Activated naive CD8-positive, alpha-beta T cell treated with anti-CD3 and anti-CD28 coated beads, Interleukin-2, amount 50 U/mL, for 24 hours (primary cell): ENCODE measurements around the gene RPL13A.

Experiments
- ATAC-seq: fragments of 150-1000 bp; cut with Tn5 transposase; one replicate; pipeline ENCODE4 v1.10.0; 2021
- DNase-seq: peaks from one replicate; pipeline ENCODE4 v3.0.0; 2021
- H3K27ac Mint-ChIP-seq: one replicate; pipeline ENCODE4 v1.8.0; 2021; ENCODE audit warnings: mild to moderate bottlenecking, mixed read lengths
- H3K27me3 Mint-ChIP-seq: one replicate; pipeline ENCODE4 v1.8.0; 2021; ENCODE audit warnings: mixed read lengths
- H3K36me3 Mint-ChIP-seq: one replicate; pipeline ENCODE4 v1.8.0; 2021; ENCODE audit warnings: low read depth, mixed read lengths
- H3K4me1 Mint-ChIP-seq: one replicate; pipeline ENCODE4 v1.8.0; 2021; ENCODE audit warnings: mixed read lengths
- H3K4me3 Mint-ChIP-seq: one replicate; pipeline ENCODE4 v1.8.0; 2021; ENCODE audit warnings: mild to moderate bottlenecking, moderate library complexity, mixed read lengths
- H3K9me3 Mint-ChIP-seq: one replicate; pipeline ENCODE4 v1.8.0; 2021; ENCODE audit warnings: mixed read lengths

RPL13A gene

GRCh38 chr19:49486710-49487276 lies 615 bp upstream of the RPL13A start:
- Mint-ChIP-seq H3K27ac (peak overlapping the region; percentile 100), H3K4me3 (peak overlapping the region; percentile 99), H3K4me1 (peaks cover 45% of the 10 kb centered on the region), H3K36me3 (peaks cover 59% of the 10 kb centered on the region), H3K27me3 (peaks cover 10% of the 10 kb centered on the region), H3K9me3 (no peaks in the 10 kb centered on the region)
- ATAC-seq (no peak), DNase-seq (no peak)

- ATAC-seq (no peak), DNase-seq (no peak)
- H3K4me3 Mint-ChIP-seq = peak overlapping the region; percentile 99
- peak overlapping the region; percentile 100 for H3K27ac Mint-ChIP-seq
- H3K4me1 Mint-ChIP-seq = peaks cover 50% of the 10 kb centered on the region
- H3K9me3 Mint-ChIP-seq = no peaks in the 10 kb centered on the region
- peaks cover 10% of the 10 kb centered on the region for H3K27me3 Mint-ChIP-seq
- H3K36me3 Mint-ChIP-seq = peaks cover 69% of the 10 kb centered on the region
Measured at GRCh38 chr19:49488046-49488862, 846 bp downstream of the RPL13A start.

DNA sequence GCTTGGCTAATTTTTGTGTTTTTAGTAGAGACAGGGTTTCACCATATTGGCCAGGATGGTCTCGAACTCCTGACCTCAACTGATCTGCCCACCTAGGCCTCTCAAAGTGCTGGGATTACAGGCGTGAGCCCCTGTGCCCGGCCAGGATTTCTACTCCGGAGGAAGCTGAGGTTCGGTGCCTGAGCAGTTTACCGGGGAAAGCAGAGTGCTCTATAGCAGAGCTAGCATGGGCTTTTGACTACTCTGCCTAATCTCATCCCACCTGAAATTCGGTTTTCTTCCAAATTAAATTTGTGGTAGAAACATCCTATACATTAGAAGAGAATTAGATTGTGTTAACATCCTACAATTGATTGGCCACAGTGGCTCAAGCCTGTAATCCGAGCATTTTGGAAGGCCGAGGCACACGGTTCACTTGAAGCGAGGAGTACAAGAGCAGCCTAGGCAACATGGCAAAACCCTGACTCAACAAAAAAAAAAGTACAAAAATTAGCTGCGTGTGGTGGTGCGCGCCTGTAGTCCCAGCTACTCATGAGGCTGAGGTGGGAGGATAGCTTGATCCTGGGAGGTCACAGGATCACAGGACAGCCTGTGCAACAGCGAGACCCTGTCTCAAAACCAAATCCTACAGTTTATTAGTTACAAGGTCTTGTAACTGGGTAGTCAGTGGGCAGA lies 1.6 kb downstream of the RPL13A start:
- DNase-seq = no peak
- H3K4me1 Mint-ChIP-seq = peaks cover 53% of the 10 kb centered on the region

DNA sequence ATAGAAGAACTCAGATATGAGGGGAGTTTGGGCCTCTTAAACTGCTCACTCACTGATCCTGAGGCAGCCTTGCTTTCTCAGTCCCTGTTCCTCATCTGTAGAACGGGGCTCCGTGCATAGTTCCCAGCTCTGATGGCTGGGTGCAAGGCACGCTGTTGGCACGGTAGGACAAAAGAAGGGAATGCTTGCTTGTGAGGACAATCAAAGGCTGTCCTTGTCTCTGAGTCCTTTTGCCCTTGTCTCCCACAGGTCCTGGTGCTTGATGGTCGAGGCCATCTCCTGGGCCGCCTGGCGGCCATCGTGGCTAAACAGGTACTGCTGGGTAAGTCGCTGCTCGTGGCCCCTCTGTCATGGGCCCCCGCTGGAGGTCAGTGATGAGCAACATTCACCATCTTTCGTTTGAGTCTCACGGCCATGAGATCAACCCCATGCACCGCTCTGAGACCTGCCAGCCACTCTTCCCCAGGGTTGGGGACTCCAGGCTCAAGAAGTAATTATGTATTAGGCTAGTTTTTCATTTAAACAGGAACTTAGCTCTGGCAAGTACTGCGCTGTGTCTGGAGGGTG lies 2.3 kb downstream of the RPL13A start:
- Mint-ChIP-seq H3K27me3 (peaks cover 10% of the 10 kb centered on the region), H3K36me3 (peaks cover 68% of the 10 kb centered on the region), H3K4me3 (peak overlapping the region; percentile 99), H3K4me1 (peaks cover 53% of the 10 kb centered on the region), H3K27ac (peak overlapping the region; percentile 100), H3K9me3 (no peaks in the 10 kb centered on the region)
- ATAC-seq (no peak), DNase-seq (peak; percentile 38)

More for the DNA sequence above, 1.6 kb downstream of the RPL13A start:
- Mint-ChIP-seq H3K4me3 (peak overlapping the region; percentile 99), H3K9me3 (no peaks in the 10 kb centered on the region), H3K27me3 (peaks cover 10% of the 10 kb centered on the region), H3K36me3 (peaks cover 68% of the 10 kb centered on the region), H3K27ac (peak overlapping the region; percentile 100)
- ATAC-seq = no peak

- ATAC-seq = no peak
- H3K27ac Mint-ChIP-seq = peak overlapping the region; percentile 100
Measured at GRCh38 chr19:49490287-49491029, 3.0 kb downstream of the RPL13A start.

GRCh38 chr19:49491030-49491803 lies 3.8 kb downstream of the RPL13A start:
- H3K27ac Mint-ChIP-seq = peak overlapping the region; percentile 100

More at GRCh38 chr19:49490287-49491029, 3.0 kb downstream of the RPL13A start:
- Mint-ChIP-seq H3K9me3 (no peaks in the 10 kb centered on the region), H3K36me3 (peaks cover 68% of the 10 kb centered on the region), H3K4me1 (peaks cover 58% of the 10 kb centered on the region), H3K27me3 (peaks cover 10% of the 10 kb centered on the region), H3K4me3 (peak overlapping the region; percentile 99)
- DNase-seq = peak; percentile 20

DNA sequence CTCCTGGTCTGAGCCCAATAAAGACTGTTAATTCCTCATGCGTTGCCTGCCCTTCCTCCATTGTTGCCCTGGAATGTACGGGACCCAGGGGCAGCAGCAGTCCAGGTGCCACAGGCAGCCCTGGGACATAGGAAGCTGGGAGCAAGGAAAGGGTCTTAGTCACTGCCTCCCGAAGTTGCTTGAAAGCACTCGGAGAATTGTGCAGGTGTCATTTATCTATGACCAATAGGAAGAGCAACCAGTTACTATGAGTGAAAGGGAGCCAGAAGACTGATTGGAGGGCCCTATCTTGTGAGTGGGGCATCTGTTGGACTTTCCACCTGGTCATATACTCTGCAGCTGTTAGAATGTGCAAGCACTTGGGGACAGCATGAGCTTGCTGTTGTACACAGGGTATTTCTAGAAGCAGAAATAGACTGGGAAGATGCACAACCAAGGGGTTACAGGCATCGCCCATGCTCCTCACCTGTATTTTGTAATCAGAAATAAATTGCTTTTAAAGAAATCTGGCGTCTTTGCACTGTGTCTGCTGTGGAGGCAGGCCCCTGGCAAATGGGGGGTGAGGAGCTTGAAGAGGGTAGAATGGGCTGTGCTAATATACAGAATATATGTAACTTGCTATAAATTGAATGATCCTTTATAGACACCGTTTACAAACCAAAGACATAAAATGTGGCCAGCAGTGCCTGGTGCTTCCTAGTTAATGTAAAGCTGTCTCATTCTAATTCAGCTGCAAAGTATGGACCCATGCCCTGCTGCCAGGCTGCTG lies 4.6 kb downstream of the RPL13A start:
- peaks cover 10% of the 10 kb centered on the region for H3K27me3 Mint-ChIP-seq
- ATAC-seq (no peak), DNase-seq (peak; percentile 18)
- no peaks in the 10 kb centered on the region for H3K9me3 Mint-ChIP-seq
- peak overlapping the region; percentile 64 for H3K4me3 Mint-ChIP-seq
- H3K27ac Mint-ChIP-seq = peak overlapping the region; percentile 85
- peaks cover 60% of the 10 kb centered on the region for H3K4me1 Mint-ChIP-seq
- H3K36me3 Mint-ChIP-seq = peaks cover 69% of the 10 kb centered on the region

More at GRCh38 chr19:49491030-49491803, 3.8 kb downstream of the RPL13A start:
- H3K36me3 Mint-ChIP-seq = peaks cover 64% of the 10 kb centered on the region
- H3K9me3 Mint-ChIP-seq = no peaks in the 10 kb centered on the region
- H3K4me1 Mint-ChIP-seq = peaks cover 59% of the 10 kb centered on the region
- DNase-seq (peak; percentile 15), ATAC-seq (no peak)
- H3K27me3 Mint-ChIP-seq = peaks cover 10% of the 10 kb centered on the region
- peak overlapping the region; percentile 99 for H3K4me3 Mint-ChIP-seq

DNA sequence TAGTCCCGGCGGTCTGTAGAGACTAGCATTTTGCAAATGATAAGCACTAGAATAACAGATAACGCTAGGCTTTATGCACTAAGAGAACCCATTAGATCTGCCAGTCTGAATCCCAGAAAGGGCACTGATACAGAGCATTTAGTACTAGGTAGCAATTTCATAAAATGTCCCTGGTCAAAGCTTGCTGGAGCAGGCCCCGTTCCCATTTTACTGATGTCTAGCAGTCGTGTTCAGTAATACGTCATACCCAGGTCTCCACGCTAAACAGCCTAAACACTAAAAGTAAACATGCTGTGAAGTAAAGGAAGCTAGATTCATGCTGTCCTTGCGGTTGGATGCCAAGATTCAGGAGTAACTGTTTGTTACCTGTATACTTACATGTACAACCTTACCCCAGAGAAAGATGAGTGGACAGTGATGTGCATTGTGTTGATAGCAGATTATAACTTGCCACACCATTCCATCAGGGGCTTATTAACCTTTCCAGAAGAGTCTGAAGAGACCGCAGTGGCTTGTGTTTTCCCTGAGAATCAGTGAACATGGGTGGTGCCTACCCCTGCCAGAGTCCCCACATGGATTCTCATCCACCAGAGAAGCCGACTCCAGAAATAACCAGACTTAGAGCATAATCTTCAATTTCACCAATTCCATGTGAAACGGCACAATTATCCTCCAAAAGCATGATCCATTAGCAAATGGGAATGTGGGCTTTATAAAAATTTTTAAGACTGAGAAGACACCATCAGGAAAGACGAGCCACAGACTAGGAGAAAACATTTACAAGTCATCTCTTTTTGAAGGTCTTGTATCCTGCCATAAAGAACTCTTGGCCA lies 5.4 kb downstream of the RPL13A start:
- no peaks in the 10 kb centered on the region for H3K9me3 Mint-ChIP-seq
- DNase-seq = peak; percentile 48
- peak overlapping the region; percentile 85 for H3K27ac Mint-ChIP-seq
- peak; percentile 7 for ATAC-seq
- peaks cover 71% of the 10 kb centered on the region for H3K36me3 Mint-ChIP-seq
- peaks cover 57% of the 10 kb centered on the region for H3K4me1 Mint-ChIP-seq
- H3K4me3 Mint-ChIP-seq = peak overlapping the region; percentile 64
- H3K27me3 Mint-ChIP-seq = peaks cover 3% of the 10 kb centered on the region

DNA sequence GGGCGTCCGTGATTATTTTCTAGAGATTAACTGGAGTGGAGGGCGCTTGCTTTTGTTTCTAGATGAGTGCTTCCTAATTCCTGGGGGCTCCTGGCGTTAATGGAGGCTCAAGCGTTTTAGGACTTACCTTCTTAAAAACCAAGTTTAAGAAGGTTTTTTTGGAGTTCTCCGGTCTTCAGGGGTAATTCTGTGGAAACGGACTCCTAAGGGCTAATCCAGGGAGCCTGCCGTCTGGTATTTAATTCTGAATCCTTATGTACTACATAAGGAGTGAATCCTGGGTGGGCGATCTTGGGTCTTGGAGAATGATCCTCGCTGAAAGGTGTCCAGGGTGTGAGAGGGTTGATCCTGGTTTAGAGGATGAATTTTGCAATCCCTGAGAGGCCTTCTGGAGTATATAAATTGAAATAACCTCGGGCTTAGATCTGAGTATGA lies 9.2 kb downstream of the RPL13A start:
- Mint-ChIP-seq H3K4me1 (peaks cover 60% of the 10 kb centered on the region), H3K27ac (peak overlapping the region; percentile 98), H3K36me3 (peaks cover 58% of the 10 kb centered on the region), H3K9me3 (no peaks in the 10 kb centered on the region), H3K4me3 (peak overlapping the region; percentile 97), H3K27me3 (no peaks in the 10 kb centered on the region)
- no peak for DNase-seq
- ATAC-seq = no peak

DNA sequence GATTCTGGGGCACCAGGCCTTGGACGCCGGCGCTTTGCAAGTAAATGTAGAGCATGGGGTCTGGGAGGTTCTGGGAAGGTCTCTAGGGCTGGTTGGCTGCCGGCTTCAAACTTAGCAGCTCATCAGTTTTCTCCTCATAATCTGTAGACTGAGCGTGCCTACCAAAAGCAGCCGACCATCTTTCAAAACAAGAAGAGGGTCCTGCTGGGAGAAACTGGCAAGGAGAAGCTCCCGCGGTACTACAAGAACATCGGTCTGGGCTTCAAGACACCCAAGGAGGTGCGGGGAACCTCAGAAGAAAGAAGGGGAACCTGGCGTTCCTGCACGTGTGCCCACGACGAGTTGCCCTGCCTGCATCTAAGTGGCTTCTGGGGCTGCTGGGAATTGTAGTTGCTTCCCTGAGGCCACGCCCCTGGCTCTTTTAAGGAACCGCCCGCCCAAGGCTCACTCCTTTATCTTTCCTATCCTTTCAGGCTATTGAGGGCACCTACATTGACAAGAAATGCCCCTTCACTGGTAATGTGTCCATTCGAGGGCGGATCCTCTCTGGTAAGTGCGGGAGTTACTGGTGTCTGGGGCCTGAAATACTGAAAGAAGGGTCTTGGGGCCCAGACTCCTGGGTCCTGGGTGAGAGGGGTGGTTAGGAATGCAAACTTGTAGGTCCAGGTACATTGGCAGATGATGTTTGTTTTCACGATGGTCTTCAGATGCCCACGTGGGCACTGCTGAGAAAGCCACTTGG lies 9.8 kb downstream of the RPL13A start:
- Mint-ChIP-seq H3K27me3 (no peaks in the 10 kb centered on the region), H3K27ac (peak overlapping the region; percentile 98), H3K4me3 (peak overlapping the region; percentile 97), H3K4me1 (peaks cover 64% of the 10 kb centered on the region), H3K36me3 (peaks cover 51% of the 10 kb centered on the region), H3K9me3 (no peaks in the 10 kb centered on the region)
- ATAC-seq (no peak), DNase-seq (peak; percentile 75)

- H3K4me1 Mint-ChIP-seq = peaks cover 64% of the 10 kb centered on the region
- H3K36me3 Mint-ChIP-seq = peaks cover 46% of the 10 kb centered on the region
- ATAC-seq = no peak
Measured at GRCh38 chr19:49497789-49498103, 10.3 kb downstream of the RPL13A start.

DNA sequence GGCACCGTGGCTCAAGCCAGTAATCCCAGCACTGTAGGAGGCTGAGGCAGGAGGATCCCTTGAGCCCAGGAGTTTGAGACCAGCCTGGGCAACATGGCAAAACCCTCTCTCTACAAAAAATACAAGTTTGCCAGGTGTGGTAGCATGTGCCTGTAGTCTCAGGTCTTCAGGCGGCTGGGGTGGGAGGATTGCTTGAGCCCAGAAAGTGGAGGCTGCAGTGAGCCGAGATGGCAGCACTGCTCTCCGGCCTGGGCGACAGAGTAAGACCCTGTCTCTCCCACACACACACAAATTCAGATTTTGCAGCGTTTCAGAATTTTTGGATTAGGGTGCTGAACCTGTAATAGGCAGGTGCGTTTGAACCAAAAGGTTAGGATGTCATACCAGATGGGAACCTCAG lies 11.1 kb downstream of the RPL13A start:
- Mint-ChIP-seq H3K9me3 (no peaks in the 10 kb centered on the region), H3K4me1 (peaks cover 57% of the 10 kb centered on the region), H3K4me3 (peak overlapping the region; percentile 97), H3K27me3 (no peaks in the 10 kb centered on the region), H3K27ac (peak overlapping the region; percentile 98), H3K36me3 (peaks cover 42% of the 10 kb centered on the region)
- DNase-seq (peak; percentile 21), ATAC-seq (no peak)

More at GRCh38 chr19:49497789-49498103, 10.3 kb downstream of the RPL13A start:
- H3K9me3 Mint-ChIP-seq = no peaks in the 10 kb centered on the region
- no peaks in the 10 kb centered on the region for H3K27me3 Mint-ChIP-seq
- H3K27ac Mint-ChIP-seq = peak overlapping the region; percentile 98
- H3K4me3 Mint-ChIP-seq = peak overlapping the region; percentile 97
- peak; percentile 18 for DNase-seq
